ENCODE results near the gene ST7L. TPM values are rescaled to one million over a fixed set of nuclear protein-coding genes. Genes with fewer than 3 reads are reported as not detected.
A peak's percentile ranks its signal among the peaks of the same experiment; 100 is the strongest.

The ST7L gene
- total RNA-seq, 1 donor: 29.8 TPM

DNA sequence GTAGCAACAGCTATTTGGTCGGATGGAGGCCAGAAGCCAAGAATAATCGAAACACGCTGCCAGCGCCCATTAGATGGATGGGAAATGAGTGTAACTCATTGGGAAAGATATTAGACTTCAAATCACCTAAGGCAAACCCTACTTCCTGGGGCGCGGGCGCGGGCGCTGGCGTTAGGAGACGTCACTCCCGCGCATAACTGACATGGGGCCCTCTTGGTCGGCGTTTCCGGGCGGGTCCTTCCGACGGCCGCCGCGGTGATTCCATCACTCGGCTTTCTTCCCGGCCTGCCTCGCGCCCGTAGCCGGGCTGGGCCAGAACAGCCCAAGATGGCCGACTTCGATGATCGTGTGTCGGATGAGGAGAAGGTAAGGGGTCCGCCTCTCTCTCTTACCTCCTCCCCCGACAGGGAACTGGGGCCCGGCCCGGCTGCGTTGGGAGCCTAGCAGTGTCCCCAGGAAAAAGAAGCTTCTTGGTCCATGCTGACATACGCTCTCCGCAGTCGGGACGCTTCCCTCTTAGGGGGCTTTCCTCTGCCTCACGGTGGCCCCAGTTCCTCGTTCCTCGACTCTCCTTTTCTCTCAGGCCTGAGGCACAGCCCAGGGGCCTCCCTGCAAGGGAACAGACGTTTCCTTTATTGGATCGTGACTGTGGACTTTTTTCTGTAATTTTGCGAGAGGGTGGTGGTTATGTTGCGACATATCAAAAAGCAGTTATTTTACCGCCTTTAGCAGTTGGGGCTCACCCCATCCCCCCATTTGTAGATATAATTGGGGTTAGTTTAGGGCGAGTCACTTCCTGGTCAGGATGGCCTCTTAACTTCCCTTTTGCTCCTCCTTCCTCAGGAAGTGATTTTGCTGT is 806 bp upstream of the ST7L start, which contains the start of gene CAPZA1:
TSS of gene CAPZA1 (plus strand) at position 315 of the 859 bp plus-strand sequence. CDS start at position 328, 13 bp downstream.
- TF ChIP-seq, protein P1, sequence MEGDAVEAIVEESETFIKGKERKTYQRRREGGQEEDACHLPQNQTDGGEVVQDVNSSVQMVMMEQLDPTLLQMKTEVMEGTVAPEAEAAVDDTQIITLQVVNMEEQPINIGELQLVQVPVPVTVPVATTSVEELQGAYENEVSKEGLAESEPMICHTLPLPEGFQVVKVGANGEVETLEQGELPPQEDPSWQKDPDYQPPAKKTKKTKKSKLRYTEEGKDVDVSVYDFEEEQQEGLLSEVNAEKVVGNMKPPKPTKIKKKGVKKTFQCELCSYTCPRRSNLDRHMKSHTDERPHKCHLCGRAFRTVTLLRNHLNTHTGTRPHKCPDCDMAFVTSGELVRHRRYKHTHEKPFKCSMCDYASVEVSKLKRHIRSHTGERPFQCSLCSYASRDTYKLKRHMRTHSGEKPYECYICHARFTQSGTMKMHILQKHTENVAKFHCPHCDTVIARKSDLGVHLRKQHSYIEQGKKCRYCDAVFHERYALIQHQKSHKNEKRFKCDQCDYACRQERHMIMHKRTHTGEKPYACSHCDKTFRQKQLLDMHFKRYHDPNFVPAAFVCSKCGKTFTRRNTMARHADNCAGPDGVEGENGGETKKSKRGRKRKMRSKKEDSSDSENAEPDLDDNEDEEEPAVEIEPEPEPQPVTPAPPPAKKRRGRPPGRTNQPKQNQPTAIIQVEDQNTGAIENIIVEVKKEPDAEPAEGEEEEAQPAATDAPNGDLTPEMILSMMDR (IDR thresholded peaks at IDR 0.05; ENCODE audit: insufficient read depth, low read depth, low read length): no peak
- peak; percentile 94 for DNase-seq (ENCODE audit: low read depth)
- H3K4me3 ChIP-seq (ENCODE audit: low read depth, low read length): peak within 1 kb of the TSS; percentile 96

DNA sequence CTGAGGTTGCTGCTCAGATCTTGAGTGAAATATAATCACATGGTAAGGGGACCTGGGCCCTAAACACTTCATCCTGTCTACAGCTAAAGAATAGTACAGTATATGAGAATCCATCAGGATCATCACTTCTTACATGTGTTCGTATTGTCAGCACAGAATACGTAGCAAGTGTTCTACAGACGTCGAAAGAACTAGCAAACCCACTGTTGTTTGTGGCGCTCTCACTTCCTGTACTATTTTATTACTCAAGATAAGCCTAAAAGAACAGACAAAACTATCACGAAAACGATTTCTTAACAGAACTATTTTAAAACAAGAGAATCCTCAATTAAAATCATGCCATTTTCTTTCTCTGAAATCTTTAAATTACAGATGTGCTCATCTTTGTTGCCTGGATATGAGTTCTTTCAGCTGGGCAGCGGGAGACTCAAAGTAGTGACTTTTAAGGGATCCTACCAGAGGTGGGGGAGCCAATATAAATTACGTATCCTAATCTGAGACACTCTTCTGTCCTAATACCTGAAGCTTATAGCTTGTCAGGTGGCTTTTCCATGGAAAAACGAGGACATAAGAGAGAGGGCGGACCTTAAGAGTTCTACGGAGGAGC is 724 bp downstream of the ST7L start:
- TF ChIP-seq, protein P1 (IDR thresholded peaks at IDR 0.05; ENCODE audit: insufficient read depth, low read depth, low read length): no peak
- peak overlapping the region; percentile 96 for H3K4me3 ChIP-seq (ENCODE audit: low read depth, low read length)
- peak; percentile 77 for DNase-seq (ENCODE audit: low read depth)

DNA sequence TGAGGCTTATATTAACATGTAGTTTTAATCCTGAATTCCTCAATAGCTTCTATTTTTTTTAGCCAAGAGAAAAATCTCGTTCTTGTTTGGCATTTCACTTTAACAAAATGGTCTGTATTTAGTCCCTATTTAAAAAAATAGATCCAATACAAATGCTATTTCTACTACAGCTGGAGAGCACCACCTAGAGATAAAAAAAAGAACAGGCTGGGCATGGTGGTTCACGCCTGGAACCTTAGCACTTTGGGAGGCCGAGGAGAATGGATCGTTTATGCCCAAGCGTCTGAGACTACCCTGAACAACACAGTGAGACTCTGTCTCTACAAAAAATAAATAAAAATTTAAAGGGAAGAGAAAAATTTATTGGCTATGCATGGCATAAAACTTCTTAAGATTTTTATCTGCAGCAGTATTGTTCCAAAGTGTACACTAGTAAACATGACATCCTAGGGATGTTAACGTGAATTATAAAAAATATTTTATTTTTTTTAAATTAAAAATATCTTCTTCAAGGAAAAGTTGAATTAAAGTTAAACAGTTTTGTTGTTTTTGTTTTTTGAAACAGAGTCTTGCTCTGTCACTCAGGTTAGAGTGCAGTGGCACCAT is 4.4 kb downstream of the ST7L start:
- peak; percentile 73 for DNase-seq (ENCODE audit: low read depth)

DNA sequence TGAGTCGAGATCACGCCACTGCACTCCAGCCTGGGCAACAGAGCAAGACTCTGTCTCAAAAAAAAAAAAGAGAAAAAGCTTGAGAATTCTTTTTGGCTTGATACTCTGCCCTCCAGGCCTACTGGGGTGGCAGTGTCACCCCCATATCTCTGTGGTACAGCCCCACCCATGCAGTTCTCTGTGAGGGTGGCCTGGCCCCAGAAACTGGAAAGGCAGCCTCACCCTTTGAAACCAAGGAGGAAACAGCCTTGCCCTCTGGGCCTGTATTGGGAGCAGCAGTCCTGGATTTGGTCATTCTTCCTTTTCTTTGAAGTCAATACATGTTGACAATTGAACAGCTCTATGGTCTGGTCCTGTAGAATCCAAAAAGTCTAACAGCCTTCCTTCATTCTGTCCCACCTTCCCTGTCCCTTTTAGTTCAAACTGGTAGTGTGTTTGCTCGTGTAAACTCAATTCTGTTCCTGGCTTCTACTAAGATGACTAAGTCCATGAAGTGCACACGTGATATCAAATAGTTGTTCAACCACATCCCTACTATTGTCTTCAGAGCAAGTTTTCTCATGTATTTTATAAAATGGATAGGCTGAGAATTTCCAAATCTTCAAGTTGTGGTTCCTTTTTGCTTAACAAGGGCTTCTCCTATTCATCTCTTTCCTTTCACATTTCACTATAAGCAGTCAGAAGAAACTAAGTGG is 13.2 kb downstream of the ST7L start:
- TF ChIP-seq, protein P1 (IDR thresholded peaks at IDR 0.05; ENCODE audit: insufficient read depth, low read depth, low read length): no peak
- H3K4me3 ChIP-seq (ENCODE audit: low read depth, low read length): no peak overlapping the region
- DNase-seq (ENCODE audit: low read depth): no peak

More for the DNA sequence above, 4.4 kb downstream of the ST7L start:
- H3K4me3 ChIP-seq (ENCODE audit: low read depth, low read length): no peak overlapping the region
- TF ChIP-seq, protein P1 (IDR thresholded peaks at IDR 0.05; ENCODE audit: insufficient read depth, low read depth, low read length): peak; percentile 77

DNA sequence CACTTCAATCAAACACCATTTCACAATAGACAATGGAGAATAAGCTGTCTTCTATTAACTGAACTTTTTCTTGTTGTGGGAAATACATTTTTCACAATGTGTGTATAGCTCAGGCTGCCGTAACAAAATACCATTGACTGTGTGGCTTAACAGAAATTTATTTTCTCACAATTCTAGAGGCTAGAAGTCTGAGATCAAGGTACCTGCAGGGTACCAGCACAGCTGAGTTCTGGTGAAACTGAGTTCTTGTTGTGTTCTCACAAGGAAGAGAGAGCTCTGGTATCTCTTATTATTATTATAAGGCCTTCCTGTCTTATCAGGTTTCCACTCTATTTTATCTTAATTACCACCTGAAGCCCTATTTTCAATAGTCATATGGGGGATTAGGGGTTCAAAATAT is 15.4 kb downstream of the ST7L start:
- TF ChIP-seq, protein P1 (IDR thresholded peaks at IDR 0.05; ENCODE audit: insufficient read depth, low read depth, low read length): no peak
- no peak overlapping the region for H3K4me3 ChIP-seq (ENCODE audit: low read depth, low read length)
- DNase-seq (ENCODE audit: low read depth): no peak

DNA sequence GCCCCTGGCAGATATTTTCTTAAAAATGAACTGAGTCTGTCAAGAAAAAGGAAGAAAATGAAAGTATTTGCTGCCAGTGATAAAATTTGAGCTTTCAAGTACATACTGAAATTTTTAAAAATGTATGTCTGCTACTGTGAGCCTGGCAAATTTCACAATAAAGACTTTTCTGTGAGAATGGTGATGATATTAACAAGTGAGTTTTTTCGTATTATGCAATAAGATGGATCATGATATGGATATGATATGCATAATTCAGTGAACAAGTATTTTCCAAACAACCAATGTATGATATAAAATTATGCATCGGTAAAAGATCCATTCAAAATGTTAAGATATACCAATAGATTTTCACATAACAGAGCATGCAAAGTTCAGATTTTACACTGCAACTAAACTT is 15.9 kb downstream of the ST7L start:
- TF ChIP-seq, protein P1 (IDR thresholded peaks at IDR 0.05; ENCODE audit: insufficient read depth, low read depth, low read length): no peak
- no peak overlapping the region for H3K4me3 ChIP-seq (ENCODE audit: low read depth, low read length)
- no peak for DNase-seq (ENCODE audit: low read depth)
